BJ (cell line): ENCODE data around the gene C2orf76. TPM values are rescaled to one million over a fixed set of nuclear protein-coding genes. Genes with fewer than 3 reads are reported as not detected.
"Not testable (repeated sequence)": the region's sequence is repeated elsewhere in the genome, so short reads cannot be mapped to it uniquely, and the experiment has no call there.

Experiments
- CTCF ChIA-PET: fragments of 350-600 bp; formaldehyde crosslinking; extraction: SDS; loops from one replicate; lab custom pipeline; 2021; ENCODE audit warnings: antibody characterized with exemption, inconsistent platforms; lab: Yijun Ruan, JAX
- POLR2A ChIA-PET: fragments of 300-600 bp; sonication (Branson Sonifier 250); formaldehyde crosslinking; extraction: SDS; loops from one replicate; lab custom pipeline; 2021; ENCODE audit warnings: antibody characterized with exemption; lab: Charles Lee
- DNase-seq: peaks from one replicate; pipeline ENCODE4 v3.0.0-alpha.2; 2011; ENCODE audit warnings: low read depth
- H3K27me3 ChIP-seq: 2 replicates; pipeline ENCODE4 v1.6.0; 2011; ENCODE audit warnings: low read length; ENCODE audit not compliant: control insufficient read depth, insufficient read depth
- H3K36me3 ChIP-seq: 2 replicates; pipeline ENCODE4 v1.5.1; 2011; ENCODE audit warnings: low read length; ENCODE audit not compliant: control insufficient read depth, insufficient read depth
- H3K4me3 ChIP-seq: 2 replicates; pipeline ENCODE4 v1.5.1; 2011; ENCODE audit warnings: low read depth, mild to moderate bottlenecking, control low read depth, low read length
- polyA plus RNA-seq: library from polyadenylated mRNA; depleted of rRNA; stranded (reverse); fragments of >200 nt; gene quantifications from 2 replicates; pipeline ENCODE4 v1.2.3, GENCODE V29; 2011
- TF ChIP-seq, protein P1 (sequence below): IDR thresholded peaks from 2 replicates; pipeline ENCODE4 v1.5.1; 2011; ENCODE audit warnings: low read depth, mild to moderate bottlenecking, control low read depth, inconsistent platforms, low read length, moderate library complexity; ENCODE audit not compliant: insufficient read depth

The C2orf76 gene
- polyA plus RNA-seq, 1 experiment = 7.0 TPM

DNA sequence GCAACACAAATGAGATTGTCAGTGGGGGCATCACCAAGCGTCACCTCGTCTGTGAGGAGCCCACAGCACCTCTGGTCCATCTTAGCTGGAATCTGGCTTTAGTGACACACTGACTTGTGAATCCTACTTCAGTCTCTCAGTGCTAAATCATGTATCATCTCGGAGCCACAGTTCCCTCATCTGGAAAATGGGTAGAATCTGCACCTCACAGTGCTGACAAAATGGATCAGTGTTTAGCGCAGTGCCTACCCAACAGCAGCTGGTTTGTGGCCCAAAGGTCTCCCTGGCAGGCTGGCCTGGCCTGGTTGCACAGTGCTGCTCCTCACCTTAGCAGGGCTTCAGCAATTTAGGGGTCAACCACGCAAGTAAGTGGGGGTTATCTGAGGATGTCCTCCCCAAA is 10.2 kb upstream of the C2orf76 start:
- H3K27me3 ChIP-seq = 0 out of 2 replicates have a peak, but pooled peaks cover 2% of the 10 kb centered on the region
- peaks cover 12% of the 10 kb centered on the region for H3K36me3 ChIP-seq
- ChIA-PET POLR2A (no interaction called here), CTCF (no interaction called here)
- no peak for DNase-seq
- TF ChIP-seq, protein P1, sequence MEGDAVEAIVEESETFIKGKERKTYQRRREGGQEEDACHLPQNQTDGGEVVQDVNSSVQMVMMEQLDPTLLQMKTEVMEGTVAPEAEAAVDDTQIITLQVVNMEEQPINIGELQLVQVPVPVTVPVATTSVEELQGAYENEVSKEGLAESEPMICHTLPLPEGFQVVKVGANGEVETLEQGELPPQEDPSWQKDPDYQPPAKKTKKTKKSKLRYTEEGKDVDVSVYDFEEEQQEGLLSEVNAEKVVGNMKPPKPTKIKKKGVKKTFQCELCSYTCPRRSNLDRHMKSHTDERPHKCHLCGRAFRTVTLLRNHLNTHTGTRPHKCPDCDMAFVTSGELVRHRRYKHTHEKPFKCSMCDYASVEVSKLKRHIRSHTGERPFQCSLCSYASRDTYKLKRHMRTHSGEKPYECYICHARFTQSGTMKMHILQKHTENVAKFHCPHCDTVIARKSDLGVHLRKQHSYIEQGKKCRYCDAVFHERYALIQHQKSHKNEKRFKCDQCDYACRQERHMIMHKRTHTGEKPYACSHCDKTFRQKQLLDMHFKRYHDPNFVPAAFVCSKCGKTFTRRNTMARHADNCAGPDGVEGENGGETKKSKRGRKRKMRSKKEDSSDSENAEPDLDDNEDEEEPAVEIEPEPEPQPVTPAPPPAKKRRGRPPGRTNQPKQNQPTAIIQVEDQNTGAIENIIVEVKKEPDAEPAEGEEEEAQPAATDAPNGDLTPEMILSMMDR = no peak
- H3K4me3 ChIP-seq = no peak overlapping the region

DNA sequence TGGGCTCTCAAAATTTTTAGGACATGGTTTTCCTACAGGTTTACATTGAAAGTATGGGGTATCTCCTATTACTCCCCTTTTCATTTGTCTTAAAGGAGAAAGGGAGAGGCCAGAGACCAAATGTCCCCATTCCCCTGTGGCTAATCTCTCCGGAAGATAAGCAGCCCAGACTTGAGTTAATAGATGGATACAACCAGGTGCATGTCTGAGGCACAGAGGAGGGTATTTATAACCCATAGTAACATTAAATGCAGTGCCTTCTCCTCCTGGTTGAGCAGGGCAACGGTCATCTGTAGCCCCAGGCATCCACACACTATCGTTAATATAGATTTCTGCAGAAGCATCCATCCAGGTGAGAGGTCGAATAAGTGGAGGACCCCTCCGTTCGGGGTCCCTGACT is 9.8 kb upstream of the C2orf76 start:
- CTCF ChIA-PET, H3K27me3 ChIP-seq, DNase-seq: not testable (repeated sequence)

DNA sequence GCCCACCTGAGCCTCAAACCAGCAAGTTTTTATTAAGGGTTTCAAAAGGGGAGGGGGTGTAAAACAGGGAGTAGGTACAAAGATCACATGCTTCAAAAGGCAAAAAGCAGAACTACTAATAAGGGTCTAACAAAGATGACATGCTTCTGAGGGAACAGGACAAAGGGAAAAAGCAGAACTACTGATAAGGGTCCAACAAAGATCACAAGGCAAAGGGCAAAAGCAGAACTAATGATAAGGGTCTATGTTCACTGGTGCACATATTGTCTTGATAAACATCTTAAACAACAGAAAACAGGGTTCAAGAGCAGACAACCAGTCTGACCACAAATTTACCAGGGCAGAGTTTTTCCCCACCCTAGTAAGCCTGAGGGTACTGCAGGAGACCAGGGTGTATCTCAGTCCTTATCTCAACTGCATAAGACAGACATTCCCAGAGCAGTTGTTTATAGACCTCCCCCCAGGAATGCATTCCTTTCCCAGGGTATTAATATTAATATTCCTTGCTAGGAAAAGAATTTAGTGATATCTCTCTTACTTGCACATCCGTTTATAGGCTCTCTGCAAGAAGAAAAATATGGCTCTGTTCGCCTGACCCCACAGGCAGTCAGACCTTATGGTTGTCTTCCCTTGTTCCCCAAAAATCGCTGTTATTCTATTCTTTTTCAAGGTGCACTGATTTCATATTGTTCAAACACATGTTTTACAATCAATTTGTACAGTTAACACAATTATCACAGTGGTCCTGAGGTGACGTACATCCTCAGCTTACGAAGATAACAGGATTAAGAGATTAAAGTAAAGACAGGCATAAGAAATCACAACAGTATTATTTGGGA is 7.5 kb upstream of the C2orf76 start:
- H3K27me3 ChIP-seq, POLR2A ChIA-PET, H3K4me3 ChIP-seq, DNase-seq: not testable (repeated sequence)
- CTCF ChIA-PET = interaction anchor here (0.7 kb wide), 1 partner anchor 1698 kb away, joined by 3 read pairs; no protein-coding TSS in a partner anchor
- H3K36me3 ChIP-seq = peaks cover 19% of the 10 kb centered on the region

More for the DNA sequence above, 9.8 kb upstream of the C2orf76 start:
- POLR2A ChIA-PET, H3K4me3 ChIP-seq: not testable (repeated sequence)
- H3K36me3 ChIP-seq = peaks cover 14% of the 10 kb centered on the region

DNA sequence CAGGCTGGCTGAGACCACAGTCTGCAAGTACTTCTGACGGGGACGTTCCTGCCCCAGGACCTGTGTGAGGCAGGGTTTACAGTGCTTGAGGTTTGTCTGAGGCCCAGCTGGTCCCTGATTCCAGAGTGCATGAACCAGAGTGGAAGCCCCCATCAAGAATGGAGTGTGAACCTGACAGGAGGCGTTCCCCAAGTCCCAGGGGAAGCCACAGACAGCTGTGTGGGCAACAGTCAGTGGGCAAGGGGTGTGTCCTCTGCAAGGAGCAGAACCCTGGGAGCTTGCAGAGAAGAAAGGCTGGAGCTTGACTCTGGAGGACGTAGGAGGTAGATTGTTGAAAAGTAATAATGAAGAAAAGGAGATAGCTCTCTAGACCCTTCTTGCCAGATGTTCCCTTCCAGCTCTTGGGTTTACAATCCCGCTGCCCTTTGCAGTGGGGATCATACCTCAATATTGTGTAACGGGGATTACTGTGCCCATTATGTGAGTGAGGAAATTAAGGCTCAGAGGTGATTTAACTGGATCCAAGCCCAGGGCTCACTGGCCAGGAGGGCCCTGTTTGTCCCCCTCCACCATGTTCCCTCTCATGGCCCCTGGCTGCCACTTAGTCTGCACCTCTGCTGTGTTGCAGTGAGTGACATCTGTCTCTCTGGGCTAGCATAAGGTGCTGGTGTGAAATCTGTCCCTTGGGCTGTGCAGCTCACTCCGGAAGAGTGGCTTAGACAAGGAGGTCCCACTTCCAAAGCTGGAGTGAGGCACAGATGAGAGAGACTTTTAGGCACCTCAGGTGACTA is 6.3 kb upstream of the C2orf76 start:
- TF ChIP-seq, protein P1 = no peak
- Histone ChIP-seq H3K4me3 (no peak overlapping the region), H3K36me3 (peaks cover 19% of the 10 kb centered on the region), H3K27me3 (0 out of 2 replicates have a peak, but pooled peaks cover 1% of the 10 kb centered on the region)
- CTCF ChIA-PET = no interaction called here
- POLR2A ChIA-PET = no interaction called here
- no peak for DNase-seq

DNA sequence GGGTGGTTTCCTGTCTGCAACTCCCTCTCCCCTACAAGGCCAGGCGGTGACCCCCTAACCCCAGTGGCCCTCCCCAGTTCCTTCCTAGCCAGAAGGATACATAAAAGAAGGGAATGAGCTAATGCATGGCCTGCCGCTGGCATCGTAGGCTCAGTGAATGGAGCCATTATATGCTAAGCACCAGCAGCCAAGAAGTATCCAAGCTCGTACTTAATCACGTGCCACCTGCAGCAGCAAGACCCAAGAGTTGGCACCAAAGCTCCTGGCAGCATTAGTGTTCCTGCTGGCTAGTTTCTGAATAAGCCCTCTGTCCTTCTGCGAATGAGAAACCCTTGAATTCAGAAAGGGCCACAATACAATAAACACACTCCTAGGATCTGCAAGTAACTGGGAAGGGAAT is 4.5 kb upstream of the C2orf76 start:
- TF ChIP-seq, protein P1 = no peak
- CTCF ChIA-PET = interaction anchor here (0.7 kb wide), 1 partner anchor 70 kb away, joined by 3 read pairs; no protein-coding TSS in a partner anchor
- peaks cover 19% of the 10 kb centered on the region for H3K36me3 ChIP-seq
- no peaks in the 10 kb centered on the region for H3K27me3 ChIP-seq
- no peak overlapping the region for H3K4me3 ChIP-seq
- POLR2A ChIA-PET = no interaction called here
- DNase-seq = no peak

DNA sequence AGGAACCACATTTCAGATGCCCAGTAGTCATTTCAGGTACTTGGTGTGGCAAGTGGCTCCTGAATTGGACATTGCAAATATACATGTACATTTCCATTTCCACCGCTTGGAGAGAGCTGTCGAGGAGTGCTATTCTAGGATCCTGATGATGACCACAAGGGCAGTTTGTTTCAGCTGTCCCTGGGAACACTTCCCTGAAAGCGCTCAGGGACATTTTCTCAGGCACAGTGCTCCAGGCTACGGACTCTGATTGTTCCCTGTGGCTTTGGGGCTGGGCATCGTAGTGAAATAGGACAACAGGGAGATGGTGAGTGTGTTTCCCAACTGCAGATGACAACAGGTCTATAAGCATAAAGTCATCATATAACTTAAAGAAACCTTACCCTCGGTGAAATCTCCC is 3.2 kb upstream of the C2orf76 start:
- Histone ChIP-seq H3K27me3 (no peaks in the 10 kb centered on the region), H3K36me3 (peaks cover 19% of the 10 kb centered on the region), H3K4me3 (no peak overlapping the region)
- CTCF ChIA-PET = interaction anchor here (0.6 kb wide), 1 partner anchor 115 kb away, joined by 3 read pairs; no protein-coding TSS in a partner anchor
- POLR2A ChIA-PET = no interaction called here
- DNase-seq = no peak
- TF ChIP-seq, protein P1 = no peak
